Smooth muscle cell (in vitro differentiated cells): ENCODE data around the gene TREX2. TPM values are rescaled to one million over a fixed set of nuclear protein-coding genes. Genes with fewer than 3 reads are reported as not detected.

Source experiments
- DNase-seq: peaks from one replicate; lab custom pipeline; 2025; ENCODE audit not compliant: unreplicated experiment; lab: John Stamatoyannopoulos, UW
- H2AFZ ChIP-seq: fragments of 200-600 bp; sonication (generic); 2 replicates; pipeline ENCODE4 v1.6.0; 2016; ENCODE audit warnings: antibody characterized with exemption, low read depth, mild to moderate bottlenecking
- H3F3A ChIP-seq: fragments of 200-600 bp; sonication (generic); 2 replicates; pipeline ENCODE4 v1.6.0; 2017; ENCODE audit warnings: antibody characterized with exemption, low read depth
- H3K27ac ChIP-seq: fragments of 200-600 bp; sonication (generic); 2 replicates; pipeline ENCODE4 v1.5.1; 2016; ENCODE audit warnings: low read depth, mild to moderate bottlenecking
- H3K27me3 ChIP-seq: fragments of 200-600 bp; sonication (generic); 2 replicates; pipeline ENCODE4 v1.6.1; 2016; ENCODE audit warnings: low read depth, mild to moderate bottlenecking
- H3K36me3 ChIP-seq: fragments of 200-600 bp; sonication (generic); 2 replicates; pipeline ENCODE4 v1.5.1; 2016; ENCODE audit warnings: low read depth
- H3K4me1 ChIP-seq: fragments of 200-600 bp; sonication (generic); 2 replicates; pipeline ENCODE4 v1.5.1; 2016; ENCODE audit warnings: low read depth
- H3K4me2 ChIP-seq: fragments of 200-600 bp; sonication (generic); 2 replicates; pipeline ENCODE4 v1.6.0; 2016; ENCODE audit warnings: mild to moderate bottlenecking
- H3K4me3 ChIP-seq: fragments of 200-600 bp; sonication (generic); 2 replicates; pipeline ENCODE4 v1.5.1; 2016; ENCODE audit warnings: mild to moderate bottlenecking
- H3K79me2 ChIP-seq: fragments of 200-600 bp; sonication (generic); 2 replicates; pipeline ENCODE4 v1.6.0; 2016; ENCODE audit warnings: low read depth, mild to moderate bottlenecking
- H3K9ac ChIP-seq: fragments of 200-600 bp; sonication (generic); 2 replicates; pipeline ENCODE4 v1.6.0; 2016; ENCODE audit warnings: low read depth
- H3K9me3 ChIP-seq: fragments of 200-600 bp; sonication (generic); replicated peaks from 2 replicates; pipeline ENCODE4 v1.5.1; 2016; ENCODE audit warnings: low read depth
- H4K20me1 ChIP-seq: fragments of 200-600 bp; sonication (generic); 2 replicates; pipeline ENCODE4 v1.6.0; 2016; ENCODE audit warnings: low read depth
- CTCF ChIP-seq: fragments of 200-600 bp; sonication (generic); IDR thresholded peaks from 2 replicates; pipeline ENCODE4 v1.5.1; 2017; ENCODE audit warnings: borderline replicate concordance, mild to moderate bottlenecking, antibody characterized with exemption; ENCODE audit not compliant: insufficient read depth, poor library complexity, severe bottlenecking
- WGBS: methylation state at CpG from one replicate; pipeline ENCODE4 v1.1.7; 2016; ENCODE audit warnings: low lambda C conversion rate; 5-methylcytosine and 5-hydroxymethylcytosine counted together
- polyA plus RNA-seq: library from polyadenylated mRNA; unstranded; fragments of >200 nt; fragmentation: Nextera tagmentation; extraction: Ambion mirVana; gene quantifications from 2 replicates; pipeline ENCODE4 v1.2.1, GENCODE V29; 2016
- total RNA-seq: library from RNA; depleted of rRNA; stranded (reverse); fragments of >200 nt; gene quantifications from 2 replicates; pipeline ENCODE4 v1.2.3, GENCODE V29; 2014

Gene TREX2
- total and polyA plus RNA-seq, 2 experiments from 2014 or later = 0.41 to 4.0 TPM

DNA sequence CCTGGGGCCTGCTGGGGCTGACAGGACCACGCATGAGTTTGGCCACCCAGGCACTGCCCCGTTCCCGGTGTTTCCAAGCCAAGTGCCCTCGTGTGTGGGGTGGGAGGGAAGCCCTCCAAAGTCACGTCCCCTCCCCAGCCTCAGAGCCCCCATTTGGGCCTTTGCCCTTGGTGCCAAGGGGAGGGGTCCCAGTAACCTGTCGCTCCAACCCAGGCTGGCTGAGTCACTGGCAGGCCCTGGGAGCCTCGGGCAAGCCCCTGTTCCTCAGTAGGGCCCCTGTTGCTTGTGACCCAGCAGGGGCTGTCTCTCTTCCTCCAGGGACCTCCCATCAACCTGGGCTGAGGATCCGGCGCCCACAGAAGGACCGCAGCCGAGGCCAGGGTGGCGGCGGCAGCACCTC lies 35.2 kb upstream of the TREX2 start:
- H3K4me3 ChIP-seq = no peak overlapping the region
- no peaks in the 10 kb centered on the region for H3K4me1 ChIP-seq
- no peaks in the 10 kb centered on the region for H3F3A ChIP-seq
- TF ChIP-seq CTCF = no peak
- no peak overlapping the region for H2AFZ ChIP-seq
- H3K27ac ChIP-seq = no peak overlapping the region
- H4K20me1 ChIP-seq = no peaks in the 10 kb centered on the region
- H3K27me3 ChIP-seq = no peaks in the 10 kb centered on the region
- H3K36me3 ChIP-seq = no peaks in the 10 kb centered on the region
- WGBS = 89% methylated on average over 13 of the region's 13 CpGs
- no peak overlapping the region for H3K9ac ChIP-seq
- no peaks in the 10 kb centered on the region for H3K79me2 ChIP-seq
- no peaks in the 10 kb centered on the region for H3K9me3 ChIP-seq
- no peak for DNase-seq
- H3K4me2 ChIP-seq = no peak overlapping the region

GRCh38 chrX:153478746-153479145 lies 32.9 kb upstream of the TREX2 start:
- no peak for TF ChIP-seq CTCF

DNA sequence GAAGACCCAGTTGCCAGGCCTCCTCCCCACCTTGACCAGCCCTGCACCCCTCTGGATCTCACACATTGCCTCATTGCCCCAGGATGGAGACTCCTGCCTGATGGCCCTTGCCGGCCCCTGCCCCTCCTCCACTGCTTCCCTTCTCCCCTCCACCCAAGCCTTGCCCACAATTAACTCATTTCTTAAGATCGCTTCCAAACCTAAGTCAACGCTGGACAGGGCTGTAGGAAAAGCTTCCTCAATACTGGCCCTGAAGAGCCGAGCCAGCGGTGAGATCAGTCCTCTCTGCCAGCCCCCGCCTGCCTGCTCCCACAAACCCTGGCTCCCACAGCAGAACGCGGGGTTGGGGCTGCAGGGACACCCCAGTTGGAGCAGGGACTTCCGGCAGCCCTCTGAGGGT lies 32.0 kb upstream of the TREX2 start:
- Histone ChIP-seq H3K4me3 (no peak overlapping the region), H3K4me1 (no peaks in the 10 kb centered on the region), H3K27ac (peak overlapping the region; percentile 97), H3F3A (no peaks in the 10 kb centered on the region), H3K79me2 (no peaks in the 10 kb centered on the region), H3K36me3 (no peaks in the 10 kb centered on the region), H3K9me3 (no peaks in the 10 kb centered on the region), H3K27me3 (no peaks in the 10 kb centered on the region), H4K20me1 (no peaks in the 10 kb centered on the region), H3K9ac (peak overlapping the region; percentile 76), H3K4me2 (peak overlapping the region; percentile 59), H2AFZ (no peak overlapping the region)
- WGBS = 76% methylated on average over 8 of the region's 9 CpGs
- DNase-seq = no peak
- no peak for TF ChIP-seq CTCF

More at GRCh38 chrX:153478746-153479145, 32.9 kb upstream of the TREX2 start:
- no peak for DNase-seq
- Histone ChIP-seq H3K9me3 (no peaks in the 10 kb centered on the region), H3K4me3 (no peak overlapping the region), H3F3A (no peaks in the 10 kb centered on the region), H3K27ac (no peak overlapping the region), H3K4me2 (no peak overlapping the region), H3K9ac (no peak overlapping the region), H3K79me2 (no peaks in the 10 kb centered on the region), H2AFZ (no peak overlapping the region), H3K27me3 (no peaks in the 10 kb centered on the region), H3K4me1 (no peaks in the 10 kb centered on the region), H3K36me3 (no peaks in the 10 kb centered on the region), H4K20me1 (no peaks in the 10 kb centered on the region)
- 89% methylated on average over 16 of the region's 16 CpGs for WGBS

- Histone ChIP-seq H2AFZ (no peak overlapping the region), H3K4me3 (no peak overlapping the region), H3K9ac (peak overlapping the region; percentile 76), H4K20me1 (no peaks in the 10 kb centered on the region), H3K36me3 (no peaks in the 10 kb centered on the region), H3K4me2 (peak overlapping the region; percentile 59), H3K4me1 (no peaks in the 10 kb centered on the region), H3K79me2 (no peaks in the 10 kb centered on the region), H3K9me3 (no peaks in the 10 kb centered on the region), H3K27ac (peak overlapping the region; percentile 97), H3F3A (no peaks in the 10 kb centered on the region), H3K27me3 (no peaks in the 10 kb centered on the region)
- 57% methylated on average over 11 of the region's 11 CpGs for WGBS
- DNase-seq = no peak
- no peak for TF ChIP-seq CTCF
These were observed 31.6 kb upstream of the TREX2 start for GRCh38 chrX:153477364-153477857.
